GM12878 (cell line): ENCODE results near the gene DMD.

ENCODE experiments used
- BHLHE40 ChIP-seq, 2 experiments: fragments of 450-650 bp in 1 of 2; IDR thresholded peaks; 2 replicates each; pipeline ENCODE4 v1.6.1; 2011 to 2017; ENCODE audit warnings: low read depth in 2 of 2, borderline replicate concordance in 1 of 2, improper control_type of control experiment in 1 of 2, low read length in 1 of 2, mild to moderate bottlenecking in 1 of 2
- CTCF ChIP-seq, 3 experiments: IDR thresholded peaks in 2 of 3; conservative IDR thresholded peaks in 1 of 3; 2 replicates each; pipeline ENCODE4 v1.5.1; 2011; ENCODE audit warnings: low read depth in 3 of 3, low read length in 3 of 3, mild to moderate bottlenecking in 3 of 3, control low read depth in 2 of 3, moderate library complexity in 2 of 3, inconsistent platforms in 1 of 3, mixed read lengths in 1 of 3; ENCODE audit not compliant: control insufficient read depth in 2 of 3, insufficient read depth in 1 of 3; ENCODE audit errors: extremely low read depth in 1 of 3
- ELK1 ChIP-seq: IDR thresholded peaks from 2 replicates; pipeline ENCODE4 v1.6.1; 2012; ENCODE audit warnings: low read depth, low read length, improper control_type of control experiment
- FOXM1 ChIP-seq: IDR thresholded peaks from 2 replicates; pipeline ENCODE4 v1.6.1; 2012; ENCODE audit warnings: low read depth, mild to moderate bottlenecking, inconsistent platforms, low read length, moderate library complexity
- HDAC6 ChIP-seq: fragments of 200-600 bp; sonication (generic); IDR thresholded peaks from one replicate; pipeline ENCODE4 v1.8.0; 2017; ENCODE audit warnings: antibody characterized with exemption; ENCODE audit not compliant: unreplicated experiment
- JUND ChIP-seq: IDR thresholded peaks from 2 replicates; pipeline ENCODE4 v1.6.1; 2012; ENCODE audit warnings: low read depth, mild to moderate bottlenecking, low read length, improper control_type of control experiment, moderate library complexity
- MEF2A ChIP-seq: IDR thresholded peaks from 2 replicates; pipeline ENCODE4 v1.6.1; 2011; ENCODE audit warnings: low read depth, mild to moderate bottlenecking, low read length, moderate library complexity; ENCODE audit not compliant: insufficient read depth
- MLLT1 ChIP-seq: fragments of 450-650 bp; IDR thresholded peaks from 2 replicates; pipeline ENCODE4 v1.6.1; 2016; ENCODE audit warnings: mild to moderate bottlenecking
- MXI1 ChIP-seq: fragments of 150-350 bp; IDR thresholded peaks from 2 replicates; pipeline ENCODE4 v1.6.1; 2011; ENCODE audit warnings: low read depth, mild to moderate bottlenecking, inconsistent platforms, low read length, improper control_type of control experiment
- NRF1 ChIP-seq: conservative IDR thresholded peaks from 2 replicates; pipeline ENCODE4 v1.6.1; 2011; ENCODE audit warnings: mild to moderate bottlenecking, low read depth, low read length, improper control_type of control experiment
- PAX8 ChIP-seq: fragments of 450-650 bp; IDR thresholded peaks from 2 replicates; pipeline ENCODE4 v1.6.1; 2017; ENCODE audit warnings: mild to moderate bottlenecking, moderate library complexity
- POLR2A ChIP-seq: IDR thresholded peaks from 2 replicates; pipeline ENCODE4 v1.6.1; 2011; ENCODE audit warnings: low read depth, mild to moderate bottlenecking, low read length
- ZNF207 ChIP-seq: fragments of 450-650 bp; IDR thresholded peaks from 2 replicates; pipeline ENCODE4 v1.6.1; 2014; ENCODE audit warnings: antibody characterized with exemption, mild to moderate bottlenecking, borderline replicate concordance
- ZNF274 ChIP-seq: IDR thresholded peaks from one replicate; pipeline ENCODE4 v1.8.0; 2011; ENCODE audit not compliant: insufficient read length, insufficient read depth

- TF ChIP-seq JUND (no peak), ZNF207 (no peak), NRF1 (no peak), MEF2A (no peak), FOXM1 (no peak), ZNF274 (no peak), CTCF (IDR thresholded peaks at IDR 0.05 in 2 of 3, conservative IDR thresholded peaks at IDR 0.05 in 1 of 3; ENCODE audit: control insufficient read depth in 2 of 3, extremely low read depth in 1 of 3, insufficient read depth in 1 of 3, low read depth in 3 of 3, low read length in 3 of 3) (no peak), POLR2A (no peak), MXI1 (no peak), BHLHE40 (IDR thresholded peaks at IDR 0.05; ENCODE audit: borderline replicate concordance in 1 of 2, low read depth in 2 of 2, low read length in 1 of 2) (no peak), PAX8 (no peak), MLLT1 (no peak), HDAC6 (no peak), ELK1 (no peak)
Observed at GRCh38 chrX:31166832-31167231, 2044.5 kb downstream of the DMD start.
